Aorta (tissue), 5 donors: ENCODE measurements around the gene ENPEP. TPM values are rescaled to one million over a fixed set of nuclear protein-coding genes. Genes with fewer than 3 reads are reported as not detected.

Source experiments
- ATAC-seq: fragments of 200-7000 bp; cut with Tn5 transposase; one replicate; pipeline ENCODE4 v1.9.1; 2022; ENCODE audit warnings: moderate library complexity; ENCODE audit not compliant: low FRiP score
- DNase-seq, 2 donors: peaks; one replicate each; pipeline ENCODE4 v3.0.0-alpha.2; 2020
- H3K27ac ChIP-seq, 2 donors: one replicate each; pipeline ENCODE4 v1.5.1; 2013; ENCODE audit warnings: low read length in 2 of 2, mild to moderate bottlenecking in 2 of 2, moderate library complexity in 2 of 2, control low read depth in 1 of 2, inconsistent platforms in 1 of 2, low read depth in 1 of 2
- H3K27me3 ChIP-seq, 2 donors: one replicate each; pipeline ENCODE4 v1.6.1; 2013; ENCODE audit warnings: control low read depth in 1 of 2, low read length in 1 of 2, mild to moderate bottlenecking in 1 of 2, moderate library complexity in 1 of 2; ENCODE audit not compliant: insufficient read depth in 2 of 2, control insufficient read depth in 1 of 2
- H3K36me3 ChIP-seq, 2 donors: one replicate each; pipeline ENCODE4 v1.6.1; 2013; ENCODE audit warnings: control low read depth in 1 of 2, low read length in 1 of 2, mild to moderate bottlenecking in 1 of 2; ENCODE audit not compliant: insufficient read depth in 2 of 2, control insufficient read depth in 1 of 2
- H3K4me1 ChIP-seq, 2 donors: one replicate each; pipeline ENCODE4 v1.6.1; 2013; ENCODE audit warnings: low read length in 2 of 2, control low read depth in 1 of 2, mild to moderate bottlenecking in 1 of 2, moderate library complexity in 1 of 2; ENCODE audit not compliant: insufficient read depth in 2 of 2, control insufficient read depth in 1 of 2
- H3K4me3 ChIP-seq, 2 donors: one replicate each; pipeline ENCODE4 v1.5.1; 2013; ENCODE audit warnings: low read length in 2 of 2, control low read depth in 1 of 2, mild to moderate bottlenecking in 1 of 2
- H3K9me3 ChIP-seq: one replicate; pipeline ENCODE4 v1.6.1; 2013; ENCODE audit warnings: mild to moderate bottlenecking, low read length; ENCODE audit not compliant: control insufficient read depth
- WGBS, 2 donors: extraction: QIAGEN DNeasy Blood & Tissue Kit; methylation state at CpG; one replicate each; pipeline ENCODE4 v1.1.7; 2013; 5-methylcytosine and 5-hydroxymethylcytosine counted together
- intact Hi-C, 2 donors: fragments of 100-400 bp; cut with DNase I; formaldehyde crosslinking; loops; one replicate each; pipeline versions ENCODE4 v1.14.2 to v1.15.0; 2022
- polyA plus RNA-seq, 2 donors: library from polyadenylated mRNA; stranded (reverse); fragments of 200-250 nt; gene quantifications; one replicate each; pipeline ENCODE4 v1.2.3, GENCODE V29; 2013
- total RNA-seq, 2 donors: library from RNA; stranded (reverse); fragmentation: NEBNext Ultra II Directional; extraction: Animal tissue kit (Norgen Biotek cat#: 25700); gene quantifications; one replicate each; pipeline ENCODE4 v1.2.1, GENCODE V29; 2021
- donor health status: healthy with polysubstance abuse.
- donor health status: Bipolar disorder and iron deficiency.
- donor health status: DM: no; HTN: no; CAD: no.
- donor health status: DM: no; HTN: no; CAD: no.
- donor health status: DM: yes; HTN: yes; CAD: no.

ENPEP gene
- total and polyA plus RNA-seq, 4 donors: 4.3 to 7.4 (median 4.8) TPM; not detected in 1

DNA sequence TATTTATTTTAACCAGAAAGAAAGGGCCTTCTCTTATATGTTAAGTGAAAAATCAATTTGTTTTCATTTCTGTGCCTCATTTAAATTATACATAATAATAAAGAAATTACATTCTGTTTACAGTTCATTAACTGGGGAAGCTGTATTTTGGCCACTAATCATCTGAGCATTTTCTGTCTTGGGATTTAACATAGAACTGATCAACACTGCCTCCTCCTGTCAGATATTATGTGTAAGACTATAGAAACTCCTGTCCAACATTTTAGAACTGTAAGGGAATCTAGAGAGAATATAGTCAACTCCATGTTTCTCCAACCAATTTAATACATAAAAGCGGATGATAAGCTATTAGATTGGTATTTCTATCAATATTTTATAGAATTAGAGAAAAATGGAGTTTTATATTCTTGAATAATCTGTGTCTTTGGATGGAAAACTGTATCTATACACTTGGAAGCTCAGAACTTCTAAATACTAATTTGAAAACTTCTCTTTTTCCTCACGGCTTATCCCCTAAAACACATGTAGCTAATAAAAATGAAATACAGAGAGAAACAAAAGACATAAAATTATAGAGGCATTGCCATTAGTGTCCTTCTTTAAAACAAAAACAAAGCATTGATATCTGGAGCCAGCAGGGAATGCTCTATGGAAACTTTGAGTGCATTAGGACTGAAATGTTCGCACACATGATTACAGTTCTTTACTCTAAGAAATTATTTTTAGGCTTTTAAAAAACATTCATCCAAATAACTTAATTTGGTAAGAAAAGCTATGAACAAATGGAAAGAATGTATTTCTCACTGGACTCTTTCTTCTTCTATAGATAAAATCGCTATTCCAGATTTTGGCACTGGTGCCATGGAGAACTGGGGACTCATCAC, 33.1 kb downstream of the ENPEP start:
- Histone ChIP-seq H3K9me3 (no peaks in the 10 kb centered on the region), H3K4me1 (no peaks in the 10 kb centered on the region), H3K4me3 (no peak overlapping the region), H3K36me3 (no peaks in the 10 kb centered on the region), H3K27ac (no peak overlapping the region), H3K27me3 (no peaks in the 10 kb centered on the region)
- intact Hi-C loops: no loop called here
- DNase-seq (no peak), ATAC-seq (no peak)
- 44 to 51% methylated on average over 4 of the region's 4 CpGs for WGBS, 2 donors

DNA sequence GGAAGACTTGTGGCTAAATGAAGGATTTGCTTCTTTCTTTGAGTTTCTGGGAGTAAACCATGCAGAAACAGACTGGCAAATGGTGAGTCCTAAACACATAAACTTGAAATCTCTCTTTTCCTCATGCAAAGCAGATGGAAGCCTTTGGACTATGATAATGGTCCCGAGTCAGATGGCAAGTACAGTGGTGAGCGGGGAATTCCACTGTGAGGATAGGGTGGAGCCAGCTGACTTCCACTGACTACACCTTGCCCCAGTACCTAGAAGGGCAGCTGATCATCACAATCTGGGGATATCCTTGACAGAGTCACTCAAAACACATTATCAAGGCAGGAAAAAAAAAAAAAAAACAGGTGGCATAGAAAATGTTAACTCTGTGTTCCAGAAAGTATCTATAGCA, 34.3 kb downstream of the ENPEP start:
- intact Hi-C loops: loop anchor here (2.0 kb wide), 2 partner anchors 505 to 511 kb away; no protein-coding TSS in a partner anchor
- 86 to 91% methylated on average over 2 of the region's 2 CpGs for WGBS, 2 donors
- no peak for ATAC-seq
- no peaks in the 10 kb centered on the region for H3K36me3 ChIP-seq
- H3K27me3 ChIP-seq: no peaks in the 10 kb centered on the region
- no peak overlapping the region for H3K27ac ChIP-seq
- no peaks in the 10 kb centered on the region for H3K4me1 ChIP-seq
- H3K9me3 ChIP-seq: no peaks in the 10 kb centered on the region
- no peak overlapping the region for H3K4me3 ChIP-seq
- DNase-seq: no peak

DNA sequence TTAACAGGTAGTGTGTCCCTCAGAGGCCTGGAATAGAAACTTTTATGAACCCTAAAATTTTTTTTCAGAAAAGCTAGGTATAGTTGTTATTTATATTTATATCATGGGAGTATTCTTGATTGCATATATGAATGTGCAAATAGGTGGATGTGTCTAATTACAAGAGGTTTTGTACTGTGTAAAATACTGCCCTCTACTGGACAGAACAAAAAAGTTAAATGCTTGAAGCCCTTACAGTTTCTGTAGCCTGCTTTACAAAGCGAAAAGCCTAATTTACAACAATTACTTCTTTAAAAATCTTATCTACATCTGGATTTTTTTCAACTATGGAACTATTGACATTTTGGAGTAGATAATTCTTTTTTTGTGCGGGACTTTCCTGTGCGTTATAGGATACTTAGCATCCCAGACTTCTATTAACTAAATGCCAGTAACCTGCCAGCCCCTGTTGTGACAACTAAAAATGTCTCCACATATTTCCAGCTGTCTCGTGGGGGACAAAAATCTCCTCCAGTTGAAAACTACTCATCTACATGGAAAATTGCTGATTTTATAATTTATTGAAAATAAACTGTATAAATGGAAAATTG, 35.1 kb downstream of the ENPEP start:
- Histone ChIP-seq H3K27ac (no peak overlapping the region), H3K4me1 (no peaks in the 10 kb centered on the region), H3K4me3 (no peak overlapping the region), H3K36me3 (no peaks in the 10 kb centered on the region), H3K9me3 (no peaks in the 10 kb centered on the region), H3K27me3 (no peaks in the 10 kb centered on the region)
- DNase-seq (no peak), ATAC-seq (peak; percentile 76)
- 40% methylated on average over 4 of the region's 4 CpGs for WGBS, 2 donors
- intact Hi-C loops: loop anchor here (2.0 kb wide), 2 partner anchors 506 to 512 kb away; no protein-coding TSS in a partner anchor

DNA sequence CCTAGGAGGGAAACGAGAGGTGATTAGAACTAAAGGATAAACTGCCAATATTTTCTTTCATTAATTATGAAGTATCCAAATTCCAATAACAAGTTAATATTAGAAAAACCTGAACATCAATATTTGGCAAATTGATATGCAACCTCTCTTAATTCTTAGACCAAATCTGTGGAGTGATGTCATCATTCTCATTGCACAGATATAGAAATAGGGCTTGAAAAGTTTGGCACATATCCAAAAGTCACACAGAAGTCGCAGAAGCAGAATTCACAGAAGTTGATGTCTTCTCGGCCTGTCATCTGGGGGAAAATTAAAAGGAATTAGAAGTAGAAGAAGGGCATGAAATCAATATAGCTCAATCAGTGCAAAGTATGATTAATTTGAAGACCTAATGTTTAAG, 36.9 kb downstream of the ENPEP start:
- intact Hi-C loops: no loop called here
- Histone ChIP-seq H3K4me3 (no peak overlapping the region), H3K4me1 (no peaks in the 10 kb centered on the region), H3K36me3 (no peaks in the 10 kb centered on the region), H3K27ac (no peak overlapping the region), H3K27me3 (no peaks in the 10 kb centered on the region), H3K9me3 (no peaks in the 10 kb centered on the region)
- no peak for DNase-seq
- ATAC-seq: no peak
- 55 to 62% methylated on average over 3 of the region's 3 CpGs for WGBS, 2 donors

DNA sequence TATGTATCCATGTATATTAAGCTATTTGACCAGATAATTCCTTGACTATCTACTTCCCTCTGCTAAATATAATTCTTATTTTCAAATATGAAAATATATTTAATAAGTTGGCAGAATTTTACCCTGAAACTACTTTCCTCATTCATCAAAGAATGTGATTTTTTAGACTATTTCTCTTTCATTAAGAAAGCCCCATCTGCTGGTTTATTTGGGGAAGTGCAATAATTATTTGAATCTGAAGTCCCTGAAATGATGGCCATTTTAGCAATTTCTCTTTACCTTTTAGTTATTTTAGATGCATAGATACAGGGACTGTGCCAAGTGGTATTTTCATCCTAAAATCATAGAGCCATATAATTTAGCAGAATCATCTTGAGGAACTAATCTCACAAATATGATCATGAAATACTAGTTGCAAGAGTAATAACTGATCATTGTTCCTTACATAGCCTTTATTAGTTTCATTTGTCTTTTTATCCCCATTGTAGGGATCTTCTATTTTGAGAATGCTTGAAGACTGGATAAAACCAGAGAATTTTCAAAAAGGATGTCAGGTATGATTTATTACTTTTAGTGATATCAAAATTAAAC, 39.0 kb downstream of the ENPEP start:
- intact Hi-C loops: loop anchor here in 1 of 2 donors (2.0 kb wide), 1 partner anchor 516 kb away; no protein-coding TSS in a partner anchor
- Histone ChIP-seq H3K4me1 (no peaks in the 10 kb centered on the region), H3K27me3 (no peaks in the 10 kb centered on the region), H3K27ac (no peak overlapping the region), H3K36me3 (no peaks in the 10 kb centered on the region), H3K4me3 (no peak overlapping the region), H3K9me3 (no peaks in the 10 kb centered on the region)
- DNase-seq (no peak), ATAC-seq (no peak)

DNA sequence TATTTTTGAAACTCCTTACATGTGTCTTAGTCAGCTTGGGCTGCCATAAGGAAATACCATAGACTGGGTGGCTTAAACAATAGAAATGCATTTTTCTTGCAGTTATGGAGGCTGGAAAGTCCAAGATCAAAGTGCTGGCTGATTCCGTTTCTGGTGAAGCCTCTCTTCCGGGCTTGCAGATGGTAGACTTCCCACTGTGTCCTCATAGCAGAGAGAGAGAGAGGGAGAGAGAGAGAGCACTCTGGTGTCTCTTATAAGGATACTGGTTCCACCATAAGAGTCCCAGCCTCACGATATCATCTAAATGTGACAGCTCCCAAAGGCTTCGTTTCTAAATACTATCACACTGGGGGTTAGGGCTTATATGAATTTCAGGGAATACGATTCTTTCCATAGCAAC, 39.7 kb downstream of the ENPEP start:
- Histone ChIP-seq H3K4me1 (no peaks in the 10 kb centered on the region), H3K27ac (no peak overlapping the region), H3K4me3 (peak overlapping the region in 1 of 2 donors; percentile 18), H3K9me3 (no peaks in the 10 kb centered on the region), H3K27me3 (no peaks in the 10 kb centered on the region), H3K36me3 (no peaks in the 10 kb centered on the region)
- DNase-seq: no peak
- intact Hi-C loops: loop anchor here in 1 of 2 donors (2.0 kb wide), 1 partner anchor 517 kb away; no protein-coding TSS in a partner anchor
- no peak for ATAC-seq
- WGBS, 2 donors: 72 to 76% methylated on average over 5 of the region's 5 CpGs

DNA sequence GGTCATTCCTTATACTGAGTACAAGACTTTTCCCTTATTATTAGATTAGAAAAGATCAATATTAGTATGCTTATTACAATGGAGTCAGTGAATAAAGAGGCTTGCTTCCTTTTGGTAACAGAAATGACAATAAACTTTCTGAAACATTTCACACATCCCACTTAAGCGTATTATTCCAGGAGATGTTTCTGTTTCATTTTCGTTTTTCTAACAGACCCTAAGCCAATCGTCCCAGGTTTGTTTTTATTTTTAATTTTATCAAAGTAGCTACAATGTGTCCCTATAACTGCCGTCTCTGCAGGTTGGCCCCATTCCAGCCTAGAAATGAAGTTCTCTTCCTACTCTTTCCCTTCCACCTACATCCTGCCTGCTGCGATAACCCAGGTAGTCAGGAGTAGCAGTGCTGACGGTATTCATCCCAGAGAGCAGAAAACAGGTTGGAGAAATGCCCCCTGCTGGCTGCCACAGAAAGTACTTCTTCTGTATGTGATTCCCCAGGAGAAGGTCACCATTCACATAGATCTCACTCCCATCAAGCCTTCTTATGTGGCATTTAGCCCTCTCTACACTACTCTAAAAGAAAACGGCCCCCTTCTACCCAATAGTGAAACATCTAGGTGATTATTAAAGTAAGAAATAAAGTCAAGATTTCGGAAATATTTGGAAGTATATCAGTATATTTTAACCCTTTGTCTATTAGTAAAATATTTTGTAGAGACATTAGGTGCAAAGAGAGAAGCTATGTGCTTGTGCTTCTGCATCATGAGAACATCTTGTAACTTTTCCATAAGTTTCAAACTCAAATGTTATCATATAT, 40.4 kb downstream of the ENPEP start:
- ATAC-seq: peak; percentile 79
- Histone ChIP-seq H3K4me3 (peak overlapping the region; percentile 39 to 72), H3K27me3 (no peaks in the 10 kb centered on the region), H3K4me1 (no peaks in the 10 kb centered on the region), H3K36me3 (no peaks in the 10 kb centered on the region), H3K9me3 (no peaks in the 10 kb centered on the region), H3K27ac (no peak overlapping the region)
- intact Hi-C loops: no loop called here
- WGBS, 2 donors: 13 to 17% methylated on average over 8 of the region's 8 CpGs
- peak; percentile 63 to 78 for DNase-seq

DNA sequence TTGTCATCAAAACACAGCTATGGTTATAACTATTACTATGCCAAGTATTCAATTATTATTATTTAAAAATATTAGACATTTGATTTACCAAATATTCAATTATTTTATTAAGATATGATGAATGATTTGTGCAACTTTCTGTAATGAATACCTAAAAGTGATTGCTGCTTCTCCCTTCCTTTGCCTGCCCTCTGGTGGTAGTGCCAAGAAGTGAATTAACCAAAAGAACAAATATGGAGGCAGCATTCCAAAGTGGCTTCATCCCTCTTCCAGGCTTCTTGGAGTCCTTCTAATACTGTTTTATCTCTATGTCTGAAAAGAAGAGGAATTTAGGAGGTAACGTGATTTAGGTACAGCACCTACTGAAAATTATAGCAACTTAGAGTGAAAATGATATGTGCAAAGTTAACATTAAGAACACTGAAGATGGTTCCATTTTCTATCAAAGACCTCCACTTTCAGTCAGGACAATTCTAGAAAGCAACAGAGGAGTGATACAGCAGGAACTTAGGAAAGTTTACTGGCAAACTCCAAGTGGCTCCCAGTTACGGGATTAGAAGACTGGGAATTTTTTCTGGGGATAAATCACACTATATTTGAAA, 43.0 kb downstream of the ENPEP start:
- no peak for ATAC-seq
- intact Hi-C loops: no loop called here
- Histone ChIP-seq H3K27me3 (no peaks in the 10 kb centered on the region), H3K9me3 (no peaks in the 10 kb centered on the region), H3K27ac (no peak overlapping the region), H3K4me3 (no peak overlapping the region), H3K4me1 (no peaks in the 10 kb centered on the region), H3K36me3 (no peaks in the 10 kb centered on the region)
- 81 to 87% methylated on average over 2 of the region's 2 CpGs for WGBS, 2 donors
- DNase-seq: no peak
